Upper lobe of right lung (tissue), 1 donor: ENCODE measurements around the gene SNX30. TPM values are rescaled to one million over a fixed set of nuclear protein-coding genes. Genes with fewer than 3 reads are reported as not detected.

Experiments
- ATAC-seq: fragments of 200-7000 bp; cut with Tn5 transposase; one replicate; pipeline ENCODE4 v1.9.1; 2020; ENCODE audit warnings: mild to moderate bottlenecking, moderate library complexity
- DNase-seq: peaks from one replicate; pipeline ENCODE4 v3.0.0-alpha.2; 2020
- H3K27ac ChIP-seq: fragments of 200-600 bp; one replicate; pipeline ENCODE4 v1.8.0; 2022
- H3K27me3 ChIP-seq: fragments of 200-600 bp; one replicate; pipeline ENCODE4 v1.8.0; 2022; ENCODE audit warnings: mild to moderate bottlenecking
- H3K36me3 ChIP-seq: fragments of 200-600 bp; one replicate; pipeline ENCODE4 v1.8.0; 2022
- H3K4me1 ChIP-seq: fragments of 200-600 bp; one replicate; pipeline ENCODE4 v1.8.0; 2022
- H3K4me3 ChIP-seq: fragments of 200-600 bp; one replicate; pipeline ENCODE4 v1.8.0; 2022; ENCODE audit warnings: mild to moderate bottlenecking
- H3K9me3 ChIP-seq: fragments of 200-600 bp; one replicate; pipeline ENCODE4 v1.8.0; 2022
- CTCF ChIP-seq: fragments of 200-600 bp; IDR thresholded peaks from one replicate; pipeline ENCODE4 v1.8.0; 2022; ENCODE audit warnings: antibody characterized with exemption
- intact Hi-C: fragments of 100-400 bp; cut with DNase I; formaldehyde crosslinking; loops from one replicate; pipeline ENCODE4 v1.11.0; 2022
- long read RNA-seq: library from polyadenylated mRNA; unstranded; transcript quantifications from one replicate; pipeline ENCODE4 v2.0.0, GENCODE V29; 2021
- total RNA-seq: library from RNA; stranded (reverse); fragmentation: NEBNext Ultra II Directional; extraction: Animal tissue kit (Norgen Biotek cat#: 25700); gene quantifications from one replicate; pipeline ENCODE4 v1.2.1, GENCODE V29; 2021
- donor health status: DM: no; HTN: yes; CAD: no; lungs with severe emphysema.

SNX30 gene, protein sequence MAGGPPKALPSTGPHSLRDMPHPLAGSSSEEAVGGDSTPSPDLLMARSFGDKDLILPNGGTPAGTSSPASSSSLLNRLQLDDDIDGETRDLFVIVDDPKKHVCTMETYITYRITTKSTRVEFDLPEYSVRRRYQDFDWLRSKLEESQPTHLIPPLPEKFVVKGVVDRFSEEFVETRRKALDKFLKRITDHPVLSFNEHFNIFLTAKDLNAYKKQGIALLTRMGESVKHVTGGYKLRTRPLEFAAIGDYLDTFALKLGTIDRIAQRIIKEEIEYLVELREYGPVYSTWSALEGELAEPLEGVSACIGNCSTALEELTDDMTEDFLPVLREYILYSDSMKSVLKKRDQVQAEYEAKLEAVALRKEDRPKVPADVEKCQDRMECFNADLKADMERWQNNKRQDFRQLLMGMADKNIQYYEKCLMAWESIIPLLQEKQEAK
- 76.3 TPM for total RNA-seq
- long read RNA-seq, full-length matches to known transcripts, result 9 of 35 reads
- long read RNA-seq, partial matches to known transcripts, result 5 of 35 reads
- long read RNA-seq, other reads (novel, unspliced or antisense), result 21 of 35 reads

- peak; percentile 23 for TF ChIP-seq CTCF
- no peaks in the 10 kb centered on the region for H3K27me3 ChIP-seq
- no peaks in the 10 kb centered on the region for H3K9me3 ChIP-seq
- intact Hi-C loops, result no loop called here
- peak within 1 kb of the TSS; percentile 78 for H3K4me3 ChIP-seq
- peaks cover 37% of the 10 kb centered on the region for H3K4me1 ChIP-seq
- DNase-seq, result peak; percentile 96
- peak; percentile 95 for ATAC-seq
- no peaks in the 10 kb centered on the region for H3K36me3 ChIP-seq
- H3K27ac ChIP-seq, result peak within 1 kb of the TSS; percentile 89
These were observed at the start of gene SNX30 for GRCh38 chr9:112750016-112750763. Gene SNX30 (plus strand): TSS chr9:112750760. CDS start chr9:112751002, 242 bp downstream.

GRCh38 chr9:112703304-112703703 lies 47.3 kb upstream of the SNX30 start:
- Histone ChIP-seq H3K27ac (no peak overlapping the region), H3K4me1 (no peaks in the 10 kb centered on the region), H3K9me3 (no peaks in the 10 kb centered on the region), H3K4me3 (no peak overlapping the region), H3K36me3 (peaks cover 15% of the 10 kb centered on the region), H3K27me3 (no peaks in the 10 kb centered on the region)
- intact Hi-C loops, result no loop called here
- ATAC-seq (no peak), DNase-seq (no peak)
- TF ChIP-seq CTCF, result no peak

DNA sequence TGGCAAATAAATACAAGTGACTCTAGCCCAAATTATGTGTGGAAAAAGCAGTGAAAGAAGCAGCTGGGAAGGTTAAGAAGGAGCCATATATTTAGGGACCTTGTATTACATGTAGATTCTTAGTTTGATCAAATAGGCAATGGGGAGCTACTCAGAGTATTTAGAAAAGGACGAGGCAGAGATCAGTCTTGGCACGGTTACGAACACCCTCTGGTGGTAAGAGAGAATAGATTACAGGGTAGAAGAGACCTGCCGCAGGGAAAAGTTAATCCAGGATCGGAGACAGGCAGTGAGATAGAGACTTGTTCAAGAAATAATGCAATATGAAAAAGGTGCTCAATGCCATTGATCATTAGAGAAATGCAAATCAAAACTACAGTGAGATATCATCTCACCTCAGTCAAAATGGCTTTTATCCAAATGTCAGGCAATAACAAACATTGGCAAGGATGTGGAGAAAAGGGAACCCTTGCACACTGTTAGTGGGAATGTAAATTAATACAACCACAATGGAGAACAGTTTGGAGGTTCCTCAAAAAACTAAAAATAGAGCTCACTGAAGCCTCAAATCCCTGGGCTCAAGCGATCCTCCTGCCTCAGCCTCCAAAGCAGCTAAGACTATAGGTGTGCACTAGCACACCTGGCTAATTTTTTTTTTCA lies 44.7 kb upstream of the SNX30 start:
- Histone ChIP-seq H3K27me3 (no peaks in the 10 kb centered on the region), H3K4me3 (no peak overlapping the region), H3K27ac (no peak overlapping the region), H3K36me3 (peaks cover 6% of the 10 kb centered on the region), H3K4me1 (no peaks in the 10 kb centered on the region), H3K9me3 (no peaks in the 10 kb centered on the region)
- peak; percentile 42 for TF ChIP-seq CTCF
- ATAC-seq (peak; percentile 81), DNase-seq (no peak)
- intact Hi-C loops, result no loop called here

DNA sequence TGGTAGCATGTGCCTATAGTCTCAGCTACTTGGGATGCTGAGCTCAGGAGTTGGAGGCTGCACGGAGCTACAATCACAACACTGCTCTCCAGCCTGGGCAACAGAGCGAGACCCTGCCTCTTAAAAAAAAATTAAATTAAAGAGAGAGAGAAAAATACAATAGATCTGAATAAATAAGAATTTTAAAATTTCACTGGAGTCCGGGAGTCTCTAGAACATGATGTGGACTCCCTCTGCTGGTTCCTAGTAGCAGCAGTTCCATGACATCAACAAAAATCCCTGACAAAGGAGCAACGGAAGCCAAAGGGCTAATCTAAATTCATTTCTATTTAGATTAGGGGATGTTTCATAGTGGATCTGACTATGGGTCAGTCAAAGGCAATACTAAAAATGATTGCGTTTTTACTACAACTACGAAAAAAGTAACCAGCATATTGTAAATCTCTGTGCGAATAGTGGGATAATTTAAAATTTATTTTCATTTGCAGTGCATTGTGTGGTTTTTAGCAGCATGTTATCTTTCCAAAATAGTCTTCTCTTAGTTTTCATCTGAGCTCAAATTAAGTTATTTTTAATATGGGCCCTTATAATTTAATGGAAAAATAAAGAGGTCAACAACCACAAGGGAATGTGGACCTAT lies 39.4 kb upstream of the SNX30 start:
- peaks cover 3% of the 10 kb centered on the region for H3K36me3 ChIP-seq
- no peaks in the 10 kb centered on the region for H3K27me3 ChIP-seq
- H3K9me3 ChIP-seq, result no peaks in the 10 kb centered on the region
- no peaks in the 10 kb centered on the region for H3K4me1 ChIP-seq
- ATAC-seq, result peak; percentile 26
- DNase-seq, result no peak
- intact Hi-C loops, result no loop called here
- TF ChIP-seq CTCF, result peak; percentile 47
- no peak overlapping the region for H3K4me3 ChIP-seq
- H3K27ac ChIP-seq, result no peak overlapping the region

DNA sequence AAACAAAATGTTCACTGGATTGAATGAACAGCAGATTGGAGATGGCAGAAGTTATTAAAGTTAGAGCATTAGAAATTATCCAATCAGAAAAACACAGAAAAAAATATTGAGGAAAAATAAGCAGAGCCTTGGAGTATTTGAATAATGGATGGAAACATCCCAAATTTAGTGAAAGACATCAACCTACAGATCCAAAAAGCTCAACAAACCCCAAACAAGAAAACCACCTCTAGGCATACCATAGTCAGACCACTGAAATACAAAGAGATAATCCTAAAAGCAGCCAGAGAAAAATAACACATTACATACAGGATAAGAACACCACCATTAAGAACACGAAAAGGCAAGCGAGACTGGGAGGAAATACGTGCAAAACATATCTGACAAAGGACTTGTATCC lies 37.9 kb upstream of the SNX30 start:
- H3K36me3 ChIP-seq, result peaks cover 3% of the 10 kb centered on the region
- intact Hi-C loops, result no loop called here
- TF ChIP-seq CTCF, result no peak

More for the DNA sequence above, 37.9 kb upstream of the SNX30 start:
- H3K27ac ChIP-seq, result no peak overlapping the region
- H3K4me1 ChIP-seq, result peaks cover 6% of the 10 kb centered on the region
- no peaks in the 10 kb centered on the region for H3K9me3 ChIP-seq
- ATAC-seq (no peak), DNase-seq (no peak)
- no peaks in the 10 kb centered on the region for H3K27me3 ChIP-seq
- H3K4me3 ChIP-seq, result no peak overlapping the region
